CD4-positive, alpha-beta T cell treated with Interleukin-4 for 1 hour (primary cell): ENCODE data around the gene NXF3.
"Not testable (repeated sequence)": the region's sequence is repeated elsewhere in the genome, so short reads cannot be mapped to it uniquely, and the experiment has no call there.

Experiments used
- DNase-seq, 2 donors: peaks; one replicate each; pipeline ENCODE4 v3.0.0-alpha.2; 2020 to 2022

The NXF3 gene

GRCh38 chrX:103092942-103093341, at the start of gene NXF3:
Gene NXF3 (minus strand): TSS chrX:103093143. CDS start chrX:103093023, 120 bp downstream.
- no peak for DNase-seq

- DNase-seq = not testable (repeated sequence)
Observed at GRCh38 chrX:103136528-103136927, 43.6 kb upstream of the NXF3 start.

- no peak for DNase-seq
Observed at GRCh38 chrX:103124284-103124683, 31.3 kb upstream of the NXF3 start.

- no peak for DNase-seq
Observed at GRCh38 chrX:103120748-103121147, 27.8 kb upstream of the NXF3 start.

GRCh38 chrX:103116970-103117369, 24.0 kb upstream of the NXF3 start:
- not testable (repeated sequence) for DNase-seq

GRCh38 chrX:103109497-103109896, 16.6 kb upstream of the NXF3 start:
- DNase-seq = not testable (repeated sequence)

- DNase-seq = no peak
Observed at GRCh38 chrX:103107836-103108235, 14.9 kb upstream of the NXF3 start.

- not testable (repeated sequence) for DNase-seq
Observed at GRCh38 chrX:103107227-103107737, 14.3 kb upstream of the NXF3 start.

- not testable (repeated sequence) for DNase-seq
Observed at GRCh38 chrX:103104370-103104769, 11.4 kb upstream of the NXF3 start.

GRCh38 chrX:103103866-103104265, 10.9 kb upstream of the NXF3 start:
- not testable (repeated sequence) for DNase-seq

GRCh38 chrX:103101299-103102042, 8.5 kb upstream of the NXF3 start:
- DNase-seq = no peak

- DNase-seq = no peak
Observed at GRCh38 chrX:103100484-103100883, 7.5 kb upstream of the NXF3 start.

GRCh38 chrX:103099691-103100090, 6.7 kb upstream of the NXF3 start:
- no peak for DNase-seq

GRCh38 chrX:103098488-103098887, 5.5 kb upstream of the NXF3 start:
- no peak for DNase-seq

- no peak for DNase-seq
Observed at GRCh38 chrX:103081051-103081450, 11.9 kb downstream of the NXF3 start.

- no peak for DNase-seq
Observed at GRCh38 chrX:103073467-103073866, 19.5 kb downstream of the NXF3 start.

GRCh38 chrX:103066606-103067005, 26.3 kb downstream of the NXF3 start:
- DNase-seq = no peak

GRCh38 chrX:103063918-103064434, 29.0 kb downstream of the NXF3 start, which contains the start of gene BEX1:
Gene BEX1 (minus strand): TSS chrX:103064171. CDS start chrX:103063274, 897 bp downstream.
- DNase-seq = peak; percentile 0 to 19

GRCh38 chrX:103063191-103063845, 29.6 kb downstream of the NXF3 start:
- DNase-seq = no peak

GRCh38 chrX:103061486-103061885, 31.5 kb downstream of the NXF3 start:
- no peak for DNase-seq

- no peak for DNase-seq
Observed at GRCh38 chrX:103056902-103057301, 36.0 kb downstream of the NXF3 start.

GRCh38 chrX:103052625-103053024, 40.3 kb downstream of the NXF3 start:
- no peak for DNase-seq

GRCh38 chrX:103051260-103051789, 41.6 kb downstream of the NXF3 start:
- DNase-seq = no peak

GRCh38 chrX:103033371-103033770, 59.6 kb downstream of the NXF3 start:
- DNase-seq = not testable (repeated sequence)
